Kidney (tissue), 14 donors: ENCODE results near the gene VPS8. TPM values are rescaled to one million over a fixed set of nuclear protein-coding genes. Genes with fewer than 3 reads are reported as not detected.

Experiments used
- DNase-seq, 5 donors: peaks; one replicate each; pipeline ENCODE4 v3.0.0-alpha.2; 2013 to 2020
- FAIRE-seq: peaks from 2 replicates; lab custom pipeline; 2012; peaks lifted over from hg19 to GRCh38; lab: Jason Lieb, UNC
- H3K27ac ChIP-seq, 2 donors: one replicate each; pipeline ENCODE4 v1.7.0; 2013; ENCODE audit warnings: low read depth in 2 of 2, low read length in 2 of 2, inconsistent platforms in 1 of 2
- H3K27me3 ChIP-seq: one replicate; pipeline ENCODE4 v1.7.1; 2013; ENCODE audit warnings: low read length, inconsistent platforms; ENCODE audit not compliant: control insufficient read depth, insufficient read depth
- H3K36me3 ChIP-seq, 3 donors: one replicate each; pipeline versions ENCODE4 v1.7.0 to v1.7.1; 2013; ENCODE audit warnings: low read length in 3 of 3, control low read depth in 1 of 3, inconsistent platforms in 1 of 3; ENCODE audit not compliant: insufficient read depth in 3 of 3, control insufficient read depth in 2 of 3
- H3K4me1 ChIP-seq, 3 donors: one replicate each; pipeline versions ENCODE4 v1.7.0 to v1.7.1; 2013; ENCODE audit warnings: low read length in 3 of 3, inconsistent platforms in 1 of 3, low read depth in 1 of 3; ENCODE audit not compliant: control insufficient read depth in 2 of 3, insufficient read depth in 2 of 3
- H3K4me3 ChIP-seq, 3 donors: one replicate each; pipeline versions ENCODE4 v1.7.0 to v1.8.1; 2013; ENCODE audit warnings: low read length in 3 of 3, control low read depth in 1 of 3, inconsistent platforms in 1 of 3
- H3K9ac ChIP-seq, 3 donors: one replicate each; pipeline versions ENCODE4 v1.7.0 to v1.7.1; 2013; ENCODE audit warnings: low read length in 3 of 3, control low read depth in 1 of 3, inconsistent platforms in 1 of 3
- H3K9me3 ChIP-seq, 3 donors: one replicate each; pipeline versions ENCODE4 v1.7.0 to v1.7.1; 2013; ENCODE audit warnings: low read length in 3 of 3, control low read depth in 1 of 3, inconsistent platforms in 1 of 3; ENCODE audit not compliant: control insufficient read depth in 2 of 3, insufficient read depth in 1 of 3
- CTCF ChIP-seq: IDR thresholded peaks from 3 replicates; pipeline ENCODE4 v1.5.1; 2012; ENCODE audit warnings: mild to moderate bottlenecking, moderate library complexity, borderline replicate concordance; ENCODE audit not compliant: insufficient read depth; ENCODE audit errors: extremely low read depth
- intact Hi-C: fragments of 100-400 bp; cut with DNase I; formaldehyde crosslinking; loops from one replicate; pipeline ENCODE4 v1.11.1; 2022
- polyA plus RNA-seq: library from polyadenylated mRNA; stranded (reverse); fragments of 350-450 nt; fragmentation: Illumina TruSeq; extraction: RNeasy Lipid Tissue Mini Kit (QIAGEN cat#74804); gene quantifications from one replicate; pipeline ENCODE4 v1.2.3, GENCODE V29; 2014; ENCODE audit warnings: low read depth, low replicate concordance; ENCODE audit not compliant: insufficient read depth
- total RNA-seq: library from RNA; stranded (reverse); fragmentation: NEBNext Ultra II Directional; extraction: Animal tissue kit (Norgen Biotek cat#: 25700); gene quantifications from one replicate; pipeline ENCODE4 v1.2.1, GENCODE V29; 2021
- donor health status: control.
- donor health status: control.
- donor health status: control.
- donor health status: control.
- donor health status: control.
- donor health status: DM: yes; HTN: yes; CAD: no.
- donor health status: Normal renal cell carcinoma (clear cell type).

Gene VPS8
- total and polyA plus RNA-seq, 2 donors from 2014 or later, result 10.8 to 55.0 TPM

- intact Hi-C loops, result no loop called here
- Histone ChIP-seq H3K27me3 (no peaks in the 10 kb centered on the region), H3K27ac (no peak overlapping the region), H3K4me3 (no peak overlapping the region), H3K36me3 (no peaks in the 10 kb centered on the region), H3K9me3 (no peaks in the 10 kb centered on the region), H3K4me1 (no peaks in the 10 kb centered on the region), H3K9ac (no peak overlapping the region)
- FAIRE-seq (no peak), DNase-seq (peak in 2 of 5 donors; percentile 23 to 33)
- no peak for TF ChIP-seq CTCF
Observed at GRCh38 chr3:184805351-184806038, 6.5 kb upstream of the VPS8 start.

GRCh38 chr3:184806567-184807271 is 5.2 kb upstream of the VPS8 start:
- Histone ChIP-seq H3K4me3 (no peak overlapping the region), H3K27ac (no peak overlapping the region), H3K4me1 (no peaks in the 10 kb centered on the region), H3K27me3 (no peaks in the 10 kb centered on the region), H3K9ac (no peak overlapping the region), H3K36me3 (no peaks in the 10 kb centered on the region), H3K9me3 (no peaks in the 10 kb centered on the region)
- FAIRE-seq, result no peak
- DNase-seq, result no peak
- intact Hi-C loops, result no loop called here
- TF ChIP-seq CTCF, result no peak

- Histone ChIP-seq H3K4me3 (no peak overlapping the region), H3K27ac (no peak overlapping the region), H3K9ac (no peak overlapping the region), H3K9me3 (no peaks in the 10 kb centered on the region), H3K36me3 (no peaks in the 10 kb centered on the region), H3K27me3 (no peaks in the 10 kb centered on the region), H3K4me1 (no peaks in the 10 kb centered on the region)
- intact Hi-C loops, result no loop called here
- no peak for TF ChIP-seq CTCF
- FAIRE-seq (no peak), DNase-seq (no peak)
Observed at GRCh38 chr3:184807549-184807948, 4.4 kb upstream of the VPS8 start.
